HuH-7.5 (cell line): ENCODE results near the gene TCEANC2.
"Not testable (repeated sequence)": the region's sequence is repeated elsewhere in the genome, so short reads cannot be mapped to it uniquely, and the experiment has no call there.

Experiments
- DNase-seq: peaks from one replicate; pipeline ENCODE4 v3.0.0; 2011; ENCODE audit warnings: low spot score

The TCEANC2 gene

DNA sequence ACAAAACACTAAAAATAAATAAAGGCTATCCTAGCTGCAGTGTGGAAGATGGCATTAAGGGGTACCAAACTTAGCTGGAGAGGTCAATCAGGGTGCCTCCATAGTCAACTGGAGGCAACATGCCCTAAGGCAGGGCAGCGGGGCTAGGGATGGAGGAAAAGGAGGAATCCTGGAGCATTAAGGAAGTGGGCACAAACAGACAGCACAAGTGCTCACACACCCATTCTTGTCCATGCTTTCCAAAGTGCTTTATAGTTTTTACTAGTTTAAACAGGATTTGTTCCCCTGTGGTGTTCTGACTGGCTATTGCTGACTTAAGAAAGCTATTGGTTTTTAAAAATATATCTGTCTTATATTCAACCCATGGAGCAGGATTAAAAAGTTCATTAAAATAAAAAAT is 33.3 kb downstream of the TCEANC2 start:
- DNase-seq: no peak

GRCh38 chr1:54088385-54088784 is 35.0 kb downstream of the TCEANC2 start:
- no peak for DNase-seq

GRCh38 chr1:54091666-54092065 is 38.3 kb downstream of the TCEANC2 start:
- no peak for DNase-seq

DNA sequence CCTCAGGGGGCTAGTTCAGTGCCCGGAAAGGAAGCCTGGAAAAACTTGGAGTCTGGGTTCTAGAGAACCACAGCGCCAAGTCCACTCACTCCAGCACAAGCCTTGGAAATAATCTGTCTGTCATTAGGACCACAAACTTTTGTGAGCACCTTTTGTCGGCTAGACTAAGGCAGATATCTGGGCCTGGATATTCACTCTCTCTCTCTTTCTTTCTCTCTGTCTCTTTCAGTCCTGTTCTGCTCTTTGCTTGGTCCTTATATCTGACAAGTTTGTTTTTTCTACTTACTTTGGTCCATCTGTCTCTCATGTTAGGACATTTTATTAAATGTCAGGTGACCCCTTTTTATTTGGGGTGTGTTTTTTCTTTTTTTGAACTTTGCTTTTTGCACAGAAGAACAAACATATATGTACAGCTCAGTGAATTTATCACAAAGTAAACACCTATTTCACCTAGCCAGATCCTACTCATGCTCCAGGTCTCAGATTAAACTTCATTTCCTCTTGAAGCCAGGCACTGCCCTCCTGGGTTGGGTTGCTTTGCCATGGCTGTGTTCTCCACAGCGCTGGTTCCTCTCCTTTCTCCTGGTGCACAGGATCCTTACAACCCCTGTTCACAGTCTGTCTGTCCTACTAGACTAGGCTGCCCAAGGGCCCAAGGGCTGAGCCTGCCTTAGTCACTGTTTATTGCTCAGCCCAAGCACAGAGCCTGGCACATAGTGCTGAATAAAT is 40.8 kb downstream of the TCEANC2 start:
- DNase-seq: no peak

GRCh38 chr1:54094730-54095105 is 41.3 kb downstream of the TCEANC2 start:
- not testable (repeated sequence) for DNase-seq

GRCh38 chr1:54095546-54096226 is 42.3 kb downstream of the TCEANC2 start:
- no peak for DNase-seq

DNA sequence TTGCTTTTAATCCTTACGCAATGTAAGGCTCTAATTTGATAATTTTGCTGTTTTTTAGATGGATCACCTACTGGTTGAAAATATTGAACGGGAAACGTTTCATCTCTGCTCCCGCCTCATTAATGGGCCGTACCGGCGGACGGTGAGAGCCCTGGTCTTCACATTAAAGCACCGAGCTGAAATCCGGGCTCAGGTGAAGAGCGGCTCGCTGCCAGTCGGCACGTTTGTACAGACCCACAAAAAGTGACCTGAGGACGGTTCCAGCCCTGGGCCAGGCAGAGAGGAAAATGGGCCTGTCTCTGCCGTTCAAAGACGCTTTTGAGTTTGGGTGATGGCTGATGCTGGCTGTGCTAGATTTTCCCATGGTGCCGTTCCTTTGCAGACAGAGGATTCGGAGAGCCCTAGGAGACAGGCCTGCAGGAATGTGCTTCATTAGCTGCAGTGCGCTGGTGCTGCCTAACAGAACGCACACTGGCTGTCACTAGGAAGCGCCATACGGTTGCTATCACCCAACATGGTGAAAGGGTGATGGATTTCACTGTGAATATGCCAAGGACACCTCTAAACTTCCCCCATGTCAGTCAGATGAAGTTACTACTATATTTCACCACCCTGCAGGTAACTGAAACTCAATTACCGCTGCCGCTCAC is 42.9 kb downstream of the TCEANC2 start:
- no peak for DNase-seq

DNA sequence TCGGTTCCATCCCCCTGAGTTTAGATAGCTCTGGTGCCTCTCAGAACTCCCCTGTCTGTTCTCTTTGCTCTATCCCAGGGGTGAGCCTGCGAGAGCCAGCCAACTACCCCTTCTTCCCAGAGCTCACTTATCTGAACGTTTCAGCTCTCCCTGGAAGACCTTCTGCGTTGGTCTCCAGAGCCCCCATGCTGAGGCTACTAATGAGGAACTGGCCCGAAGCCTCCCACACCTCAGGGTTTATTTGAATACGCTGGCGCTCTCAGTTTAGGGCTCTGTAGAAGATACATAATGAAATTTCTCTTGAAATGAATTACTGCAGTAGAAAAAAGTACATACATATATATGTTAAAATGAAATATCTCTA is 43.5 kb downstream of the TCEANC2 start:
- DNase-seq: no peak

- DNase-seq: no peak
Observed at GRCh38 chr1:54099061-54099610, 45.7 kb downstream of the TCEANC2 start.

DNA sequence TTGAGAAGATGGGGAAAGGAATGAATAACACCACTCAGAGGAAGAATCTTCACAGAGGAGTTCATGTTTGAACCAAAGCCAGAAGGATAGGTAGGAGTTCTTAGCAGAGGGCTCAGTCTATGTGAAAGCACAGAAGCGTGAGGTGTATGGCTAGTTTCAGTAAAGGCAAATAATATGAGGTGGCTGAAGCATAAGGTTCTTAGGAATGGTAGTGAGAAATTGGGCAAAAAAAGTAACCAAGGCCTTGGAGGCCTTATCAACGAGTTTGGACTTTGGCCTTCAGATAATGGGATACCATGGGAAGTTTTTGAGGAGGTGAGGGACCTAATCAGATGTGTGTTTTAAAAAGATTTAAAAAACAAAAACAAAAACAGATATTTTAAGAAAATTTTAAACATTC is 47.1 kb downstream of the TCEANC2 start:
- DNase-seq: no peak

GRCh38 chr1:54103414-54103813 is 50.0 kb downstream of the TCEANC2 start:
- no peak for DNase-seq

- DNase-seq: not testable (repeated sequence)
Observed at GRCh38 chr1:54104613-54105012, 51.2 kb downstream of the TCEANC2 start.

- no peak for DNase-seq
Observed at GRCh38 chr1:54105080-54105479, 51.7 kb downstream of the TCEANC2 start.

GRCh38 chr1:54105736-54106269 is 52.4 kb downstream of the TCEANC2 start:
- DNase-seq: no peak

DNA sequence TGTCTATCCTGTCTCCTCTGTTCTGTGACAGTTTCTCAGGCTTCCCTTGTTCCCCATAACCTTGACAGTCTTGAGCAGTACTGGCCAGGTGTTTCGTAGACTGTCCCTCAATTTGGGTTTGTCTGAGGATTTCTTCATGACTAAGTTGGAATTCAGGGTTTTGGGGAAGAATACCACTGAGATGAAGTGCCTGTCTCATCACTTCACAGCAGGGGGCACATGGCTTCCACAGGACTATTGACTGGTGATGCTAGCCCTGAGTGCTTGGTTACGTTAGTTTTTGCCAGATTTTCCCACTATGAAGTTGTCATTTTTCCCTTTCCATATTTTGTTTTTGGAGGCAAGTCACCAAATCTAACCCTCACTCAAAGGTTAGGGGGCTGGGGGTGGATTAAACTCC is 53.7 kb downstream of the TCEANC2 start:
- DNase-seq: no peak

- no peak for DNase-seq
Observed at GRCh38 chr1:54108156-54108555, 54.7 kb downstream of the TCEANC2 start.

DNA sequence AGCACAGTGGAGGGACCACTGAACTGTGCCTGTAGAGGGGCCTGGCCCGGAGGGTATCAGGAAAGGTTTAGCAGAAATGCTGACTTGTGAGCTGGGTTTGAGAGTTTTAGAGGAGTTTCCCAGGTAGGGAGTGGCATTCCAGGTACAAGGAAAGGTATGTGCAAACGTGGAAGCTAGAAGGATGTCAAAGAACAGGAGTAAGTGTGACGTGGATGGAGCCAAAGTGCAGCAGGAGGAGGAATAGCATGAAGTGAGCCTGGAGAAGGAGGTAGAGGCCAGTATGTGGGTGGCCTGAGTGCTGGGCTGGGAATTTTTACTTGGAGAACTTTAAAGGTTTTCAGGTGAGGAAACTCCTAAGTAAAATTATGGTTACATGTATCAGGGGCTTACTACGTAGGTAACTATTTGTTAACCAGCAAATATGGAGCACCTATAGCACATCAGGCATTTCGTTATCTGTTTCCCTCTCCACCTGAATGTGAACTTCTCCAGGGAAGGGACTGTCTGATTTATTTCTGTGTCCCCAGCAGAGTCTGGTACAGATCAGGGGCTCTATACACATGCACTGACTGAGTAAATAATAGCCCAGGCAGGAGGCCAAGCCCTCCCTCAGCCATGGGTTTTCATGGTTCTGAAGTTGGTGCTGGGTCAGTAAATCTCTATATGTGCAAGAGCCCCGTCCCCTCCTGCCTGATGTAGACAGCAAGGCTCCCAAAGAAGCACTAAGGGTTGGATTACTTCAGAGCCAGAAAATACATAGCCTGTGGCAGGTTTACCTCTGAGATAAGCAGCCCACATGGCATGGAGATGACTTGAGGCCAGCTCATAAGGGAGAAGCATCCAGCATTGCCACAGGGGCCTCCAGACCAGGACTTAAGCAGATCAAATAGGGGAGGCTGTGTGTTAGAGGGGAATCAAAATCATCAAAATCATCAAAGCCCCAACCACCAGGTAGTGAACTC is 56.0 kb downstream of the TCEANC2 start:
- no peak for DNase-seq

DNA sequence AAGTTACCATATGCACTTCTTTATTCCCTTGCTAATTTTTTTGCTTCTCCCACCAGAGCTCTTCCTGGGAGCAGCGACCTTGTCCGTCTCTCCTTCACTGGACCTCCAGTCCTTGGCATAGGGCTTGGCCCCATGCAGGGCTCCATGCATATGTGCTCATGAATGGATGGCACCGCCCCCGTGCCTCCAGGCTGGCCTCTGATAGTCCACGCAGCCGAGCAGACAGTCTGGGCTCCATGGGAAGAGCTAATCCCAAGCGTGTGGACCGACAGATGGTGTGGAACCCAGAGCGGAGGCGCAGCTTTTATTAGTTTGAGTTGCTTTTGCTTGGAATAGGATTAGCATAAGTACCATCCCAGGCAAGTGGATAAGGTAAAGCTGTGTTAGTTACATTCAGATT is 57.6 kb downstream of the TCEANC2 start:
- DNase-seq: no peak

DNA sequence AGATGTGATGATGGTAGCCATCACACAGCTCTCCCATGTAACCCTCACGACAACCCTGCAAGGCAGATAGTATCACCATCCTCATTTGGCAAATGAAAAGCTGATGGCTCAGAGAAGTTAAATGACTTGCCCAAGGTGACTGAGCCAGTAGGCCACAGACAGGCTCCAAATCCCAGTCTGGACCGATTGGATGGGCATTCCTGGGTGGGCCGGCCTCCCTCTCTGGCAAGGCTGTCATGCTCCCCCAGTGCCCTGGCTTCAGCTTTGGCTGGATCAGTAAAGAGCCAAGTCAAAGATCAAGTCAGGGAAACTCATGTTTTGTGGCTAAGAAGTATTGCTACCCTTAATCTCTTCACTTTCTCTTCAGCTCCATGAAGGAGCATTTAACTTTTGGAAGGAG is 58.2 kb downstream of the TCEANC2 start:
- DNase-seq: no peak

- DNase-seq: no peak
Observed at GRCh38 chr1:54112027-54112426, 58.6 kb downstream of the TCEANC2 start.

DNA sequence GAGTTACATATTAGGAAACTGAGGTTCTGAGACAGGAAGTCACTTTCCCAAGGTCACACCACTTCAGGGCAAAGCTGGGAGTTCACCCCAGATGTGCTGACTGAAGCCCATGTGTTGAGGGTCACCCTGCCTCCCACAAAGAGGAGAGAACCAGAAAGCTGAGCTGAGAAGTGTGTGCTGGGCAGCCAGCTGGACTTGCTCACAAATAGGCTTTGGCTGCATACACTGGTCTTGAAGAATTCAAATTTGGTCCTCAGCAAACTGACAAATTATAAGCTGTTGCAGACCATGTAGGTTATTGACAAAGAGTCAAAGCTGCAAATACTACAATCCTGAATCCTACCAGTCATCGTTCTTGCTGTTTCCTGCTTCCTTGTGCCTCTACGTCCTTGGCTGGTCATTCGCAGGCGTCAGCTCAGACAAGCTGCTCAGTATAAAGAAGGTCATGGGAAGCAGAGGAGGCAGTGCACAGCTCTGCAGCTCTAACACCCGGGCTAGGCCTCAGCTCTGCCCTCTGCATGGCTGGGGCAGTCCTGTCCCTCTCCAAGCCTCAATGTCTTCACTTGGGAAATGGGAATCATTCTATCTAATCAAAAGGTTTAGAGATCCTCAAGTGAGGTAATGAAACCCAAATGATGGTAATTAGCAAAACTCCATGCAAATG is 59.4 kb downstream of the TCEANC2 start:
- DNase-seq: no peak
